Naive thymus-derived CD8-positive, alpha-beta T cell (primary cell): Measurements from ENCODE around the gene PTPRM. TPM values are rescaled to one million over a fixed set of nuclear protein-coding genes. Genes with fewer than 3 reads are reported as not detected.

ENCODE experiments used
- ATAC-seq, 2 donors: fragments of 150-1000 bp; cut with Tn5 transposase in 1 of 2; sonication (Bioruptor Pico), chemical (Tn5 transposase) in 1 of 2; 1 replicate in 1 of 2; 2 replicates in 1 of 2; pipeline ENCODE4 v1.10.0; 2021; ENCODE audit warnings: mild to moderate bottlenecking in 2 of 2, moderate library complexity in 2 of 2
- POLR2A ChIA-PET: fragments of 350-600 bp; sonication (Branson Sonifier 250); formaldehyde crosslinking; loops from one replicate; lab custom pipeline; 2021; ENCODE audit warnings: antibody characterized with exemption; lab: Charles Lee
- DNase-seq, 10 donors: peaks; one replicate each; pipeline versions ENCODE4 v3.0.0 to v3.0.0-alpha.2; 2020 to 2022
- H3K27ac Mint-ChIP-seq, 10 donors: one replicate each; pipeline ENCODE4 v1.8.0; 2020 to 2022; ENCODE audit warnings: mild to moderate bottlenecking in 10 of 10, mixed read lengths in 10 of 10, moderate library complexity in 4 of 10, inconsistent platforms in 1 of 10
- H3K27me3 Mint-ChIP-seq, 5 donors: one replicate each; pipeline ENCODE4 v1.8.0; 2021 to 2022; ENCODE audit warnings: mixed read lengths in 5 of 5
- H3K36me3 Mint-ChIP-seq, 3 donors: one replicate each; pipeline ENCODE4 v1.8.0; 2020 to 2022; ENCODE audit warnings: mixed read lengths in 3 of 3, mild to moderate bottlenecking in 2 of 3, inconsistent platforms in 1 of 3
- H3K4me1 Mint-ChIP-seq, 4 donors: one replicate each; pipeline ENCODE4 v1.8.0; 2021 to 2022; ENCODE audit warnings: mixed read lengths in 4 of 4
- H3K4me3 Mint-ChIP-seq, 10 donors: one replicate each; pipeline ENCODE4 v1.8.0; 2020 to 2022; ENCODE audit warnings: mild to moderate bottlenecking in 10 of 10, mixed read lengths in 10 of 10, moderate library complexity in 6 of 10, inconsistent platforms in 1 of 10
- H3K9me3 Mint-ChIP-seq, 9 donors: one replicate each; pipeline ENCODE4 v1.8.0; 2020 to 2022; ENCODE audit warnings: mixed read lengths in 9 of 9, mild to moderate bottlenecking in 3 of 9, inconsistent platforms in 1 of 9, moderate library complexity in 1 of 9
- polyA plus RNA-seq, 3 donors: library from polyadenylated mRNA; unstranded; fragments of 300-500 nt; fragmentation: Illumina TruSeq; gene quantifications; one replicate each; pipeline ENCODE4 v1.2.3, GENCODE V29; 2021
- total RNA-seq, 8 experiments: library from RNA in 2 of 8; stranded (reverse) in 2 of 8; gene quantifications; one replicate each; pipeline ENCODE4 v1.2.3 and lab custom pipeline; 2021 to 2026

Gene PTPRM
- total and polyA plus RNA-seq, 5 experiments from 2014 or later, result 0.28 to 12.1 (median 0.52) TPM

DNA sequence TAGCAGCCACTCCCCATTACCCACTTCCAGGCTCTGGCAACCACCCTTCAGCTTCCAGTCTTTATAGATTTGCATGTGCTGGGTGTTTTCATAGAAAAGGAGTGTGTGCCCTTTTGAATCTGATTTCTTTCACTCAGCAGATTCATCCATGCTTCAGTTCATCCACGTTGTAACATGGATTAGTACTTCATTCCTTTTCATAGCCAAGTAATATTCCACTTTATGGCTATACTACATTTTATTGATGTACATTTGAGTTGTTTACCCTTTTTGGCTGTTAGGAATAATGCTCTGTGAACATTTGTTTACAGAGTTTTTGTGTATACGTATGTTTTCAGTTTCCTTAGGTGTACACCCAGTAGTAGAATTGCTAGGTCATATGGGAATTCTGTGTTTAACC, 836.6 kb downstream of the PTPRM start:
- Mint-ChIP-seq H3K36me3 (no peaks in the 10 kb centered on the region), H3K9me3 (peaks cover 0 to 3% (median 0%) of the 10 kb centered on the region in 9 donors), H3K27ac (no peak overlapping the region), H3K4me3 (no peak overlapping the region), H3K27me3 (no peaks in the 10 kb centered on the region), H3K4me1 (no peaks in the 10 kb centered on the region)
- no peak for ATAC-seq
- POLR2A ChIA-PET, result no interaction called here
- DNase-seq, result no peak

GRCh38 chr18:8406186-8406867, 839.2 kb downstream of the PTPRM start:
- DNase-seq (no peak), ATAC-seq (no peak)
- H3K9me3 Mint-ChIP-seq, result peaks cover 3 to 18% (median 14%) of the 10 kb centered on the region in 9 donors
- no peak overlapping the region for H3K27ac Mint-ChIP-seq
- peaks cover 0 to 2% (median 0%) of the 10 kb centered on the region in 5 donors for H3K27me3 Mint-ChIP-seq
- peaks cover 0 to 19% (median 0%) of the 10 kb centered on the region in 3 donors for H3K36me3 Mint-ChIP-seq
- H3K4me3 Mint-ChIP-seq, result no peak overlapping the region
- POLR2A ChIA-PET, result no interaction called here
- no peaks in the 10 kb centered on the region for H3K4me1 Mint-ChIP-seq

DNA sequence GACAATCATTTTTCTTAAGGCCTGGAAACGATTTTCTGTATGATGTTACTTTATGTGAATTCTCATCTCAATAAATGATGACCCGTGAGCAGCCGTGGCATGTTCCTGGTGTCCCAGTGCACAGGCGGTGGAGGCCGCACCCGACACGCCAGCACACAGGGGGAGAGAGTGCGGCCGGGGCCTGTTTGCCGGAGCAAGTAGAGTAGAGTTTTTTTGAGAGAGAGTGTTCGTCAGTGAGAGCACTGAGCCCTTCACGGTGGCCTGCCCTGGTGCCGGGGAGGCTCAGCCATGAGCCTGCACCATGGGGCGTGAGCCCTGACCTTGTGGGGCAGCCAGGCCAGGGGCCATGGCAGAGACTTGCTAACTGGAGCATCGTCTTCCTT, 839.7 kb downstream of the PTPRM start:
- peaks cover 0 to 24% (median 0%) of the 10 kb centered on the region in 3 donors for H3K36me3 Mint-ChIP-seq
- H3K4me1 Mint-ChIP-seq, result no peaks in the 10 kb centered on the region
- DNase-seq (no peak), ATAC-seq (no peak)
- H3K27ac Mint-ChIP-seq, result no peak overlapping the region
- POLR2A ChIA-PET, result no interaction called here
- peaks cover 3 to 22% (median 18%) of the 10 kb centered on the region in 9 donors for H3K9me3 Mint-ChIP-seq
- peaks cover 0 to 2% (median 0%) of the 10 kb centered on the region in 5 donors for H3K27me3 Mint-ChIP-seq
- no peak overlapping the region for H3K4me3 Mint-ChIP-seq

DNA sequence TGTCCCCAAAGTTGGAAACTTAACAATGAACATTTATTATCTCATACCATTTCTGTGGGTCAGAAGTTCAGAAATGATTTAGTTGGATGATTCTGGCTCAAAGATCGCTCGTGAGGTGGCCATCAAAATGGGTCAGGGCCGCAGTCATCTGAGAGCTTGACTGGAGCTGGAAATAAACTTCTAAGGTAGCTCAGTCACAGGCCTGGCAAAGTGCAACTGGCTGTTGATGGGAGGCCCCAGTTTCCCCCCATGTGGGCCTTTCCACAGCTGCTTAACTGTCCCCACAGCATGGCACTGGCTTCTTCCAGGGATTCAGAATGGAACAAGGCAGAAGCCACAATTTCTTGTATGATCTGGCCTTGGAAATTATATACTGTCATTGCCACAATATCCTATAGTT, 842.0 kb downstream of the PTPRM start:
- ATAC-seq (no peak), DNase-seq (no peak)
- Mint-ChIP-seq H3K27ac (no peak overlapping the region), H3K27me3 (peaks cover 0 to 2% (median 0%) of the 10 kb centered on the region in 5 donors), H3K9me3 (peaks cover 1 to 39% (median 23%) of the 10 kb centered on the region in 9 donors), H3K4me3 (no peak overlapping the region), H3K4me1 (no peaks in the 10 kb centered on the region), H3K36me3 (peaks cover 0 to 24% (median 0%) of the 10 kb centered on the region in 3 donors)
- POLR2A ChIA-PET, result no interaction called here

DNA sequence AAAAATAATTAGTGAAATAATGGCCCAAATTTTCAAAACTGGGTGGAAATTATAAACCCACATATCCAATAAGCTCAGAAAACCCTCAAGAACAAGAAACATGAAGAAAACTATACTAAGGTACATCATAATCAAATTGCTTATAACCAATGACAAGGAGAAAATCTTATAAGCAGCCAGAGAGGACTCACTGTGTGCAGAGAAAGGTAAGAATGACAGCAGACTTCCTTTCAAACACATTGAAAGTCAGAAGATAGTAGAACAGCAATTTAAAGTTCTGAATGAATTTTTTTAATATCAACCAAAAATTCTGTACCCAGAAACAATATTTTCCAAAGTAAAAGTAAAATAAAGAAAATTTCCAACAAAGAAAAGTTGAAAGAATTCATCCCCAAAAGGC, 844.4 kb downstream of the PTPRM start:
- H3K27ac Mint-ChIP-seq, result no peak overlapping the region
- no peak for DNase-seq
- H3K4me3 Mint-ChIP-seq, result no peak overlapping the region
- peaks cover under 1 to 52% (median 30%) of the 10 kb centered on the region in 9 donors for H3K9me3 Mint-ChIP-seq
- ATAC-seq, result no peak
- POLR2A ChIA-PET, result no interaction called here
- peaks cover 0 to 24% (median 0%) of the 10 kb centered on the region in 3 donors for H3K36me3 Mint-ChIP-seq
- H3K27me3 Mint-ChIP-seq, result peaks cover 1 to 14% (median 3%) of the 10 kb centered on the region in 5 donors
- no peaks in the 10 kb centered on the region for H3K4me1 Mint-ChIP-seq

- POLR2A ChIA-PET, result no interaction called here
- Mint-ChIP-seq H3K4me3 (no peak overlapping the region), H3K9me3 (peaks cover 3 to 53% (median 30%) of the 10 kb centered on the region in 9 donors), H3K4me1 (no peaks in the 10 kb centered on the region), H3K36me3 (peaks cover 0 to 24% (median 0%) of the 10 kb centered on the region in 3 donors), H3K27me3 (peaks cover 2 to 17% (median 4%) of the 10 kb centered on the region in 5 donors), H3K27ac (no peak overlapping the region)
- no peak for DNase-seq
- no peak for ATAC-seq
Measured at GRCh38 chr18:8412117-8412516, 845.0 kb downstream of the PTPRM start.

GRCh38 chr18:8413189-8413588, 846.1 kb downstream of the PTPRM start:
- Mint-ChIP-seq H3K9me3 (peaks cover 3 to 53% (median 30%) of the 10 kb centered on the region in 9 donors), H3K36me3 (peaks cover 0 to 24% (median 0%) of the 10 kb centered on the region in 3 donors), H3K27ac (no peak overlapping the region), H3K27me3 (peaks cover 2 to 17% (median 6%) of the 10 kb centered on the region in 5 donors), H3K4me3 (no peak overlapping the region), H3K4me1 (no peaks in the 10 kb centered on the region)
- POLR2A ChIA-PET, result no interaction called here
- DNase-seq (no peak), ATAC-seq (no peak)

GRCh38 chr18:8413751-8414150, 846.6 kb downstream of the PTPRM start:
- H3K9me3 Mint-ChIP-seq, result peaks cover 3 to 53% (median 30%) of the 10 kb centered on the region in 9 donors
- H3K36me3 Mint-ChIP-seq, result peaks cover 0 to 24% (median 0%) of the 10 kb centered on the region in 3 donors
- H3K4me3 Mint-ChIP-seq, result no peak overlapping the region
- peaks cover 2 to 17% (median 6%) of the 10 kb centered on the region in 5 donors for H3K27me3 Mint-ChIP-seq
- no peak for DNase-seq
- no peak overlapping the region for H3K27ac Mint-ChIP-seq
- ATAC-seq, result no peak
- no peaks in the 10 kb centered on the region for H3K4me1 Mint-ChIP-seq
- POLR2A ChIA-PET, result no interaction called here

- peaks cover 0 to 4% (median 0%) of the 10 kb centered on the region in 3 donors for H3K36me3 Mint-ChIP-seq
- POLR2A ChIA-PET, result no interaction called here
- H3K4me1 Mint-ChIP-seq, result no peaks in the 10 kb centered on the region
- peaks cover 0 to 17% (median 6%) of the 10 kb centered on the region in 5 donors for H3K27me3 Mint-ChIP-seq
- H3K9me3 Mint-ChIP-seq, result peaks cover 3 to 39% (median 14%) of the 10 kb centered on the region in 9 donors
- DNase-seq (no peak), ATAC-seq (no peak)
- no peak overlapping the region for H3K27ac Mint-ChIP-seq
- H3K4me3 Mint-ChIP-seq, result no peak overlapping the region
Measured at GRCh38 chr18:8416212-8417019, 849.3 kb downstream of the PTPRM start.

DNA sequence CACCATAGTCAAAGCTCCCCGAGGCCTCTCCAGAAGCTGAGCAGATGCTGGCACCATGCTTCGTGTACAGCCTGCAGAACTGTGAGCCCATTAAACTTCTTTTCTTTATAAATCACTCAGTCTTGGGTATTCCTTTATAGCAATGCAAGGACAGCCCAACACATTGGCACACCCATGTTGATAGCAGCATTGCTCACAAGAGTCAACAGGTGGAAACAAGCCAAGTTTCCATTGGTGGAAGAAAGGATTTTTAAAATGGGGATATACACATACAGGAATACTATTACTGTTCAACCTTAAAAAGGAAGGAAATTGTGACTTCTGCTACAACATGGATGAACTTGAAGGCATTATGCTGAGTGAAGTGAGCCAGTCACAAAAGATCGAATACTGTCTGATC, 855.3 kb downstream of the PTPRM start:
- no peaks in the 10 kb centered on the region for H3K4me1 Mint-ChIP-seq
- no peak for DNase-seq
- peaks cover 0 to 4% (median 0%) of the 10 kb centered on the region in 9 donors for H3K9me3 Mint-ChIP-seq
- no peak overlapping the region for H3K27ac Mint-ChIP-seq
- peaks cover 0 to 2% (median 0%) of the 10 kb centered on the region in 3 donors for H3K36me3 Mint-ChIP-seq
- peaks cover 0 to 2% (median 0%) of the 10 kb centered on the region in 5 donors for H3K27me3 Mint-ChIP-seq
- H3K4me3 Mint-ChIP-seq, result no peak overlapping the region
- no peak for ATAC-seq
- POLR2A ChIA-PET, result no interaction called here

DNA sequence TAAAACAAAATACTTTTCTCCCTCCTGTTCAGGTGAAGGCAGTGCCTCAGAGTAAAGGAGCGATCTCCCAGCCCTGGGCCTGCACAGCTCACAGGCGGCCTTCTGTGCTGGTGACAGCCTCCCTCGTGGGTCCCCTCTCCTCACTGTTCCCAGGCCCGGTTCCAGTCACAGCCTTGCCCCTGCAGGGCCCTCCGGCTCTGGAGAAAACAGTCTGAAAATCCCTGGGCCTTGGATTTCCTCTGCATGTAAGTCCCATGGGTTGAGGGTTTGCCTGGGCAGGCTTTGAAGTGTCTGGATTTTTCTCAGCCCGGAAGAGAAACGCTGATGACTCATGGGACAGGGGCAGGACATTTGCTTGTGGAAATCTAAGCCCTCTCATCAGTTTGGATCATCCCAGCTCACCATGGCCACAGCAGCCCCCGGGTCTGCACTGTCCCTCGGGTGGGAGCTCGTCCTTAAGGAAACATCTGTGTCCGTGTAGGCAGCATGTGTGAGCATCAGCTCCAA, 856.0 kb downstream of the PTPRM start:
- no peak overlapping the region for H3K4me3 Mint-ChIP-seq
- peaks cover 0 to 2% (median 0%) of the 10 kb centered on the region in 3 donors for H3K36me3 Mint-ChIP-seq
- no peak for ATAC-seq
- H3K4me1 Mint-ChIP-seq, result no peaks in the 10 kb centered on the region
- peaks cover 0 to 2% (median 0%) of the 10 kb centered on the region in 5 donors for H3K27me3 Mint-ChIP-seq
- DNase-seq, result no peak
- peaks cover 0 to 4% (median 0%) of the 10 kb centered on the region in 9 donors for H3K9me3 Mint-ChIP-seq
- POLR2A ChIA-PET, result no interaction called here
- no peak overlapping the region for H3K27ac Mint-ChIP-seq

- POLR2A ChIA-PET, result no interaction called here
- peaks cover 0 to 4% (median 0%) of the 10 kb centered on the region in 9 donors for H3K9me3 Mint-ChIP-seq
- H3K4me1 Mint-ChIP-seq, result no peaks in the 10 kb centered on the region
- H3K36me3 Mint-ChIP-seq, result peaks cover 0 to 2% (median 0%) of the 10 kb centered on the region in 3 donors
- ATAC-seq (no peak), DNase-seq (no peak)
- H3K27ac Mint-ChIP-seq, result no peak overlapping the region
- H3K4me3 Mint-ChIP-seq, result no peak overlapping the region
- H3K27me3 Mint-ChIP-seq, result peaks cover 0 to 2% (median 0%) of the 10 kb centered on the region in 5 donors
Measured at GRCh38 chr18:8424481-8424880, 857.4 kb downstream of the PTPRM start.
